CD4-positive, CD25-positive, alpha-beta regulatory T cell (primary cell): ENCODE results near the gene RNF130. TPM values are rescaled to one million over a fixed set of nuclear protein-coding genes. Genes with fewer than 3 reads are reported as not detected.

Experiments used
- ATAC-seq, 2 donors: fragments of 150-1000 bp; cut with Tn5 transposase; one replicate each; pipeline ENCODE4 v1.10.0; 2021; ENCODE audit warnings: low read depth in 2 of 2, moderate number of reproducible peaks in 2 of 2, moderate library complexity in 1 of 2
- DNase-seq, 3 donors: peaks; one replicate each; pipeline versions ENCODE4 v3.0.0 to v3.0.0-alpha.2; 2012 to 2022; ENCODE audit warnings: mixed read lengths in 1 of 3
- H3K27ac ChIP-seq: one replicate; pipeline ENCODE4 v1.7.0; 2013; ENCODE audit warnings: mild to moderate bottlenecking, low read length; ENCODE audit not compliant: insufficient read depth, poor library complexity, severe bottlenecking
- H3K27me3 ChIP-seq: one replicate; pipeline ENCODE4 v1.7.0; 2013; ENCODE audit warnings: low read length; ENCODE audit not compliant: control insufficient read depth, insufficient read depth
- H3K36me3 ChIP-seq: one replicate; pipeline ENCODE4 v1.7.0; 2013; ENCODE audit warnings: mild to moderate bottlenecking, low read length, moderate library complexity; ENCODE audit not compliant: control insufficient read depth, insufficient read depth
- H3K4me1 ChIP-seq: 2 replicates; pipeline ENCODE4 v1.7.0; 2013; ENCODE audit warnings: mild to moderate bottlenecking, low read length; ENCODE audit not compliant: insufficient read depth, control insufficient read depth, poor library complexity, severe bottlenecking
- H3K4me3 ChIP-seq: one replicate; pipeline ENCODE4 v1.7.0; 2013; ENCODE audit warnings: low read depth, mild to moderate bottlenecking, low read length, moderate library complexity
- H3K9me3 ChIP-seq, 2 experiments: 1 replicate in 1 of 2; 2 replicates in 1 of 2; pipeline ENCODE4 v1.7.0; 2013; ENCODE audit warnings: low read length in 2 of 2, mild to moderate bottlenecking in 1 of 2, moderate library complexity in 1 of 2; ENCODE audit not compliant: control insufficient read depth in 2 of 2
- H3K27ac Mint-ChIP-seq, 3 donors: one replicate each; pipeline ENCODE4 v1.8.0; 2020 to 2022; ENCODE audit warnings: mild to moderate bottlenecking in 3 of 3, mixed read lengths in 3 of 3, moderate library complexity in 2 of 3
- H3K27me3 Mint-ChIP-seq: one replicate; pipeline ENCODE4 v1.8.0; 2022; ENCODE audit warnings: mild to moderate bottlenecking, mixed read lengths
- H3K36me3 Mint-ChIP-seq: one replicate; pipeline ENCODE4 v1.8.0; 2020; ENCODE audit warnings: mixed read lengths
- H3K4me1 Mint-ChIP-seq, 4 donors: one replicate each; pipeline ENCODE4 v1.8.0; 2020 to 2022; ENCODE audit warnings: mixed read lengths in 4 of 4, mild to moderate bottlenecking in 1 of 4
- H3K4me3 Mint-ChIP-seq, 4 donors: one replicate each; pipeline ENCODE4 v1.8.0; 2020 to 2022; ENCODE audit warnings: mild to moderate bottlenecking in 4 of 4, mixed read lengths in 4 of 4, moderate library complexity in 3 of 4
- H3K9me3 Mint-ChIP-seq, 7 donors: one replicate each; pipeline ENCODE4 v1.8.0; 2020 to 2022; ENCODE audit warnings: mixed read lengths in 7 of 7, mild to moderate bottlenecking in 3 of 7, moderate library complexity in 2 of 7
- polyA plus RNA-seq, 4 donors: library from polyadenylated mRNA; unstranded; fragments of 300-500 nt; fragmentation: Illumina TruSeq; gene quantifications; one replicate each; pipeline ENCODE4 v1.2.3, GENCODE V29; 2021
- total RNA-seq: library from RNA; stranded (reverse); gene quantifications from one replicate; pipeline ENCODE4 v1.2.3, GENCODE V29; 2022

The RNF130 gene
- total and polyA plus RNA-seq, 5 donors from 2014 or later: 3.5 to 10.9 (median 5.6) TPM

GRCh38 chr5:180079702-180080466, 8.3 kb upstream of the RNF130 start:
- H3K4me3 ChIP-seq: no peak overlapping the region
- Mint-ChIP-seq H3K36me3 (no peaks in the 10 kb centered on the region), H3K27me3 (peaks cover 43% of the 10 kb centered on the region), H3K4me1 (peaks cover 0 to 11% (median 2%) of the 10 kb centered on the region in 4 donors), H3K4me3 (peak overlapping the region in 2 of 4 donors; percentile 78 to 81), H3K9me3 (no peaks in the 10 kb centered on the region), H3K27ac (no peak overlapping the region)
- H3K27ac ChIP-seq: no peak overlapping the region
- H3K4me1 ChIP-seq: no peaks in the 10 kb centered on the region
- peaks cover 6% of the 10 kb centered on the region for H3K27me3 ChIP-seq
- ATAC-seq (no peak), DNase-seq (no peak)
- no peaks in the 10 kb centered on the region for H3K9me3 ChIP-seq
- H3K36me3 ChIP-seq: no peaks in the 10 kb centered on the region

GRCh38 chr5:180078348-180078747, 6.8 kb upstream of the RNF130 start:
- H3K9me3 ChIP-seq: no peaks in the 10 kb centered on the region
- peaks cover 0 to 13% (median 4%) of the 10 kb centered on the region in 4 donors for H3K4me1 Mint-ChIP-seq
- DNase-seq: no peak
- no peak overlapping the region for H3K4me3 ChIP-seq
- ATAC-seq: no peak
- H3K9me3 Mint-ChIP-seq: peaks cover 0 to 3% (median 0%) of the 10 kb centered on the region in 7 donors
- peaks cover 6% of the 10 kb centered on the region for H3K27me3 ChIP-seq
- H3K4me1 ChIP-seq: no peaks in the 10 kb centered on the region
- H3K36me3 Mint-ChIP-seq: no peaks in the 10 kb centered on the region
- H3K4me3 Mint-ChIP-seq: no peak overlapping the region
- peak overlapping the region in 1 of 3 donors; percentile 52 for H3K27ac Mint-ChIP-seq
- no peak overlapping the region for H3K27ac ChIP-seq
- H3K36me3 ChIP-seq: no peaks in the 10 kb centered on the region
- H3K27me3 Mint-ChIP-seq: peaks cover 50% of the 10 kb centered on the region

- H3K9me3 ChIP-seq: no peaks in the 10 kb centered on the region
- peaks cover 56% of the 10 kb centered on the region for H3K27me3 Mint-ChIP-seq
- no peaks in the 10 kb centered on the region for H3K36me3 ChIP-seq
- H3K27ac Mint-ChIP-seq: no peak overlapping the region
- no peak overlapping the region for H3K27ac ChIP-seq
- no peak overlapping the region for H3K4me3 Mint-ChIP-seq
- no peak overlapping the region for H3K4me3 ChIP-seq
- H3K9me3 Mint-ChIP-seq: peaks cover 0 to 3% (median 0%) of the 10 kb centered on the region in 7 donors
- DNase-seq (no peak), ATAC-seq (no peak)
- H3K36me3 Mint-ChIP-seq: no peaks in the 10 kb centered on the region
- H3K4me1 ChIP-seq: peaks cover 2% of the 10 kb centered on the region
- H3K27me3 ChIP-seq: peaks cover 6% of the 10 kb centered on the region
- H3K4me1 Mint-ChIP-seq: peaks cover 0 to 15% (median 4%) of the 10 kb centered on the region in 4 donors
These were observed 6.2 kb upstream of the RNF130 start for GRCh38 chr5:180077594-180078284.

DNA sequence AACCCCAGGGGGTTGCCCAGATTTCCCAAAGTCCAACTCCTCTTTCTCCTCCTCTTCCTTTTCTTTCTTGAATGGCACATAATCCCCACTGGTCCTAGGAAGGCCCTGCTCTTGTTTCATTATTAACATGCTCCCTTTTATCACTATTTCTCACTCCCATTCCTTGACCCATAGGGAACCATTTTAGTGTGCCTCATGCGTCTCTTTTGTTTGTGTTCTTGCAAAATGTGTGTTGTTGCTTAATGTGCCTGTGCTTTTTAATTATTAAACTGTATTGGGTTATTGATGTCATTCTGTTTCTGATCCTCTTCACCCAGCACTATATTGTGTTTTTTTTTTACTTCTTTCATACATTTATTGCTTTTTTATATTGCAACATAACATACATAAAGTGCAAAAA, 4.1 kb upstream of the RNF130 start:
- H3K27me3 Mint-ChIP-seq: peaks cover 52% of the 10 kb centered on the region

GRCh38 chr5:180074462-180074861, 2.9 kb upstream of the RNF130 start:
- H3K4me3 ChIP-seq: no peak overlapping the region
- no peak overlapping the region for H3K27ac ChIP-seq
- Mint-ChIP-seq H3K36me3 (no peaks in the 10 kb centered on the region), H3K9me3 (peaks cover 0 to 4% (median 0%) of the 10 kb centered on the region in 7 donors), H3K4me3 (peak overlapping the region in 3 of 4 donors; percentile 2 to 75 (median 73)), H3K4me1 (peaks cover 0 to 28% (median 12%) of the 10 kb centered on the region in 4 donors), H3K27ac (no peak overlapping the region), H3K27me3 (peaks cover 54% of the 10 kb centered on the region)
- H3K4me1 ChIP-seq: peaks cover 16% of the 10 kb centered on the region
- DNase-seq: no peak
- H3K9me3 ChIP-seq: no peaks in the 10 kb centered on the region
- no peak for ATAC-seq
- H3K36me3 ChIP-seq: no peaks in the 10 kb centered on the region
- H3K27me3 ChIP-seq: peaks cover 3% of the 10 kb centered on the region

More for the DNA sequence above, 4.1 kb upstream of the RNF130 start:
- no peak overlapping the region for H3K4me3 ChIP-seq
- H3K27ac Mint-ChIP-seq: no peak overlapping the region
- H3K4me1 ChIP-seq: peaks cover 16% of the 10 kb centered on the region
- ATAC-seq: no peak
- DNase-seq: no peak
- peaks cover 0 to 25% (median 5%) of the 10 kb centered on the region in 4 donors for H3K4me1 Mint-ChIP-seq
- H3K9me3 Mint-ChIP-seq: peaks cover 0 to 3% (median 0%) of the 10 kb centered on the region in 7 donors
- H3K9me3 ChIP-seq: no peaks in the 10 kb centered on the region
- no peaks in the 10 kb centered on the region for H3K36me3 ChIP-seq
- no peak overlapping the region for H3K27ac ChIP-seq
- no peaks in the 10 kb centered on the region for H3K36me3 Mint-ChIP-seq
- peaks cover 3% of the 10 kb centered on the region for H3K27me3 ChIP-seq
- H3K4me3 Mint-ChIP-seq: no peak overlapping the region

- H3K9me3 ChIP-seq: no peaks in the 10 kb centered on the region
- Mint-ChIP-seq H3K9me3 (peaks cover 0 to 4% (median 0%) of the 10 kb centered on the region in 7 donors), H3K27ac (peak overlapping the region; percentile 85 to 90 (median 90)), H3K36me3 (no peaks in the 10 kb centered on the region), H3K4me3 (peak overlapping the region; percentile 67 to 89 (median 88)), H3K4me1 (peaks cover 0 to 28% (median 12%) of the 10 kb centered on the region in 4 donors), H3K27me3 (peaks cover 52% of the 10 kb centered on the region)
- peak overlapping the region; percentile 41 for H3K4me3 ChIP-seq
- H3K27me3 ChIP-seq: no peaks in the 10 kb centered on the region
- DNase-seq (peak in 1 of 3 donors; percentile 15), ATAC-seq (no peak)
- H3K36me3 ChIP-seq: no peaks in the 10 kb centered on the region
- H3K27ac ChIP-seq: no peak overlapping the region
- H3K4me1 ChIP-seq: peaks cover 16% of the 10 kb centered on the region
These were observed 997 bp upstream of the RNF130 start for GRCh38 chr5:180072556-180072955.

GRCh38 chr5:180072256-180072548, 643 bp upstream of the RNF130 start:
- H3K4me3 Mint-ChIP-seq: peak overlapping the region; percentile 67 to 89 (median 88)
- H3K9me3 Mint-ChIP-seq: peaks cover 0 to 4% (median 0%) of the 10 kb centered on the region in 7 donors
- ATAC-seq (no peak), DNase-seq (no peak)
- H3K9me3 ChIP-seq: no peaks in the 10 kb centered on the region
- H3K27me3 Mint-ChIP-seq: peaks cover 54% of the 10 kb centered on the region
- H3K27ac Mint-ChIP-seq: peak overlapping the region; percentile 85 to 90 (median 90)
- H3K27ac ChIP-seq: peak overlapping the region; percentile 41
- H3K36me3 Mint-ChIP-seq: no peaks in the 10 kb centered on the region
- H3K27me3 ChIP-seq: no peaks in the 10 kb centered on the region
- H3K36me3 ChIP-seq: no peaks in the 10 kb centered on the region
- H3K4me3 ChIP-seq: peak overlapping the region; percentile 41
- peaks cover 0 to 28% (median 12%) of the 10 kb centered on the region in 4 donors for H3K4me1 Mint-ChIP-seq
- H3K4me1 ChIP-seq: peaks cover 16% of the 10 kb centered on the region
